GM19035 (cell line): ENCODE measurements around the gene HUWE1.

Experiments used
- ATAC-seq: cut with Tn5 transposase; IDR thresholded peaks from one replicate; pipeline ENCODE4 v1.9.1; 2021; ENCODE audit not compliant: unreplicated experiment

HUWE1 gene

DNA sequence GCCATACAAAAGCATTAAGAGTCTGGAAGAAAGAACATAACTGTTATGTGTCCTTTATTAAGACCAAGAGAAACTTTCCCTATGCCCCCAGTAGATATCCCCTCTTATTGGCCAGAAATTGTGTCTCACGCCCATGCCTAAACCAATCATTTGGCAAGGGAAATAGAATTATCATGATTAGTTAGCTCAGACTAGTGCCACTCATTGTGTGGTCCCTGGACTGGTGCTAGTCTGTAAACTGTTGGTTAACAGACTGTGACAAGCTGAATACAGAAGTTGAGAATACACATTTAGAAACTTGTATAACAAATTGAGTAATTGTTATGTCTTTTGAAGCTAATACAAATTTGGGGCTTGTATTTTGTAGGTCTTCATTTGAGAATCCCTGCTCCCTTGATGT is 8.1 kb upstream of the HUWE1 start:
- ATAC-seq, result no peak

DNA sequence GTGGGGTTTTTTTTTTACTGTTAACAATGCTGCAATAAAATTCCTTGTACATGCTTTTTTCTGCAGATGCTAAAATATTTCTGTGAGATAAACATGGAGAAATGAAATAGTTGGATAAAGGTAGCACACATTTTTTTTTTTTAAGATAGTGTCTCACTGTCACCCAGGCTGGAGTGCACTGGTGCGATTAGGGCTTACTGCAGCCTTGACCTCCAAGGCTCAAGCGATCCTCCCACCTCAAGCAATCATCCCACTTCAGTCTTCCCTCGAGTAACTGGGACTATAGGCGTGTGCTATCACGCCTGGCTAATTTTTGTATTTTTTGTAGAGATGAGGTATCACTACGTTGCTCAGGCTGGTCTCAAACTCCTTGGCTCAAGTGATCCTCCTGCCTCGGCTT is 1.8 kb upstream of the HUWE1 start:
- no peak for ATAC-seq

DNA sequence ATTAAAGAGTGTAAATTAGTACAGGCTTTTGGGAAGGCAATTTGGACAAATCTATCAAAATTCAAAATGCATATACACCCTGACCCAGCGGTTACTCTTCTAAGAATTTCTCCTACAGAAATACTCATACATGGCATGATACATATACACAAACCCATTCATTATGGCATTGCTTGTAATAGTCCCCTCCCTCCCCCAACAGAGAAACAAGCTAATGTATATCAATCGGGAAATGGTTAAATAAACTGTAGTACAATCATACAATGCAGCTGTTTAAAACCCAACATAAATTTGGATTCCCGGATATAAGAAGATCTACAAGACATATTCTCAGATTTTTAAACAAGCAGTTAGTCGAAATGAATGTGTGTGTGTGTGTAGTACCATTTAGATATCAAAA is 808 bp downstream of the HUWE1 start:
- ATAC-seq, result no peak

DNA sequence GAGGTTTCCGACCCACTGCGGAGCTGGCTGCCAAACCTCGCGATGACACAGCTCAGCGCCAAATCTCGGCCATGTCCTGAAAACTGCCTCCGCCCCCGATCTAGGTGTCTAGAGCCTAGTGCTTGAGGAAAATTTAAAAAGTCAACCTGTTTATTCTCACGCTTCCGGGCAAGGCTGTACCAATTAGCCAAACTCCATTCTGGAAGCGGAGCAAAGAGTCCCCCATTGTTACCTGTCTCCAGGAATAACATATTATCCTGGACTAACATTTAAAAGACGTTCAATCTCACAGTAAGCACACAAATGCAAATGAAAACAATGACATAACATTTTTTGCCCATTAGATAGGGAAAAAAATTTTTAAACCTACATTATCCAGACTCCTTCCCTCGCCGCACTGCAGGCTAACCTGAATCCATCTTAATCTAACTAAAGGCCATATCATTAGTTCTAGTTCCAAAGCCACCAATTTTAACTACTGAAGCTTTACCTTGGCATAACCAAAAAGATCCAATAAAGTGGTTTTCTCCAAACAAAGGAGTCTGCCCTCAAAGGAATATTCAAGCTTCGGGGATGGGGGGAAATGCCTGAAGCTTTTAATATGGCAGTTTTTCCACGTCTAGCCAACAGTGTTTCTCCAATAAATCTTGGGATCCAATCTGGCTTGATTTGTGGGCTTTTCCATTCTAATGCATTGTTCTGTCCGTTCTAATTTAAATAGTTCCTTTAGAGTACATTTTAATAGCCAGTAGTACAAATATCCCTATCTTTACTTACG is 1.9 kb downstream of the HUWE1 start:
- no peak for ATAC-seq

DNA sequence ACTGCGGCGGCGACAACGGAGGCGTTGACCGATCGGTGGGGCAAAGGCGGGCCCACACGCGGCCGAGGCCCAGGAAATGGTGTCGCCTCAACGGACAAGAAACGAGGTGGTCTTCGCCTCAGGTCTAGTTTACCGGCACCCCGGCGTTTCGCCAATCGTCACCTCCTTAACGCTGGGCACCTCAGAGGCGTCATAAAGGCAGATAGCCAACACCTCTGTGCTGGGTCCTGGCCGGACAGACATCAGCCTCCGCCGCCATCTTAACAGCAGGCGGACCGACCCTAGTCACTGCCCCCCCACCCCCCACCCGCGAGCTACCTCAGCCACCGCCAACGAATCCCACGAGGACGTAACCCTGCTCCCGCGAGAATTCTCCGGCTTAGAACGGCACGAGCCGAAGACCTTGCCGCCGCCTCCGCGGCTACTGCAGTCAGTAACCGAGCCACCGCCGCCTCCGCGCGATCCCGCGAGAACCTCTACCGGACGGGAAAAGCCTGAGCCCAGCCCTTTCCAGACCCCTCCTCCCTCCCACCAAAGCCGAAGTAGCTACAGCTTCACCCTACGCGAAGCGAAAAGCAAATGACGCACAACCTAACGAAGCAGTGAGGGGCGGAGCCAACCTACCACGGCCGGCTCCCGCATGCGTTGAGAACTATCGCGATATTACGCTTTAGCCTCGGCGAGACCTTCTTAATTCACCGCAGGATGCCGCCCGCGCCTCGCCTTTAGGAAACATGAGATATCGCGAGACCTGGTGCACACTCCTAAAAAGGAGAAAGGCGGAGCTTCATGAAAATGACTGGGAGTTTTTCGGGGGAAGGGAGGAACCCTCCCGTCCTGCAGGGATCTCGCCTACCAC is 2.7 kb downstream of the HUWE1 start:
- ATAC-seq, result peak; percentile 71

DNA sequence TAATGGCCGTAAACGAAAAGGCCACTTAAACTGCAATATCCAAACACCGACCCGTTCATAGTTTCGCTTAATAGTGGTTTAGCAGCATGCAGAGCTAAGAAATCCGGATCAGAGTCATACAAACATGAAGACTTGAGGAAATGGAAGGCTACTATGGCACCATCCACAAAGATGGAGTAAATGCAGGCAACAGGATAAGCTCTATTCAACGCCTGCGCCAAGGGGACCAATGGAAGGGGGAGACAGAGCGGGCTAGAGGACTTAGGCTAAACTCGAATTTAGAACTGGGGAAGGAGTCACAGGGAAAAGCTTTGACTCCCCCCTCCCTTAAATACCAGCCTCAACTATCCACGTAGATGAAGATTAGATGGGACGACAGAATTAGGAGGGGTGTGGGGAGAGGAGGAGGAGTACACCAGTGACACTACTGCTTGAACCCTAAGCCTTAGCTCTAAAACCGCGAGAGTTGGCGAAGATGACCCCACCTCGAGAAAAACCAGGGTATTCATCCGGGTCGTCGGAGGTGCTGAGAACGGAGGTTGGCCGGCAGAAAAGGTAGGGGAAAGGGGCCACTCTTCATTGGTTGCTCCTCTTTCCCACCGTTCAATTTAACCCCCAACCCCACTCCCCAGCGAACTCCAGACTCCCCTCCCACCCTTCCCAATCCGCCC is 3.5 kb downstream of the HUWE1 start:
- ATAC-seq, result no peak

DNA sequence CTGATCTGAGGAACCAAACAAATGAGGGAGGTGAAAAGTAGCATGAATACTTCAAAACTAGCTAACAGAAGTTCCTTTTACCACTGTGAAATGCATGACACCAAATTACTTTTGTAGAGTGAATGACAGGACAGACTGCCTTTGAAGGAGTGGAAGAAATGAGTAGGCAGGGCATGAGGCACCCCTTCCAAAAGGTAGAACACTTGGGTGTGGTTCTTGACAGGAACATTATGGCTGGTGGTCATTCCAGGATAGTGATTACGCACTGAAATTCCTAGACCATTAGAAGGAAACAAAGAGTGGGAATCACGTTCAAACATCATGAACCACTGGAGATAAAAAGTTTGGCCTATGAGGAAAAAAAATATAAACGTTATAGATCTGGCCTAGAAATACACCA is 4.9 kb downstream of the HUWE1 start:
- no peak for ATAC-seq

DNA sequence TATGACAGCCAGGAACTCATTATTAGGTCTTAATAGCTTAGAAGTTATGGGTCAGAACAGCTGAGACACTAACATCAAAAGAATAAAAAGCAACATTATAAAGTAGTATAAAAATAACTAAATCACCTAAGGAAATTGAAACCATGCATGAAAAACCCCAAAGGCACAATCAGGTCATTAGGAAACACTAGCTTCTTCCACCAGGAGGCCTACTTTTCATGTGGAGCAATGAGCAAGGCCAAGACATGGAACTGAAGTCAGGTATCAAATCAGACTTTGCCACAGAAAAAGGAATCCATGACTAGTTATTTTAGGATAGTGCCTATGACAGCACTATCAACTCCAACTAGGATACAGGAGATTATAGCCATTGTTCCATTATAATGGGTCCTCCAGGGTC is 7.9 kb downstream of the HUWE1 start:
- ATAC-seq, result no peak

DNA sequence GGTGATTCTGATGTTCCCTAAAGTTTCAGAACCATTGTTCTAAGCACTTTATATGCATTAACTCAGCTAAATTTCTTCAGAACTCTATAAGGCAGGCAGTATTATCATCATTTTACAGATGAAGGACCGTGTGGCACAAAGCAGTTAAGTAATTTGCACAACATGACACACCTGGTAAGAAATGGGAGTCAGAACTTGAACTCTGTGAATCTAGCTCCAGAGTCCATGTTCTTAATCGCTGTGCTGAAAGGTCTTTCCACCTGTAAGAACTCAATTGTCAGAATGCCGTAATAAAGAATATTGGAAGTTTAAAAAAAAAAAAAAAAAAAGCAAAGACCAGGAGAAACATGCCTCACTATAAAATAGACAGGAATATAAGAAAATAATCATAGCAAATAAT is 9.2 kb downstream of the HUWE1 start:
- ATAC-seq, result no peak

DNA sequence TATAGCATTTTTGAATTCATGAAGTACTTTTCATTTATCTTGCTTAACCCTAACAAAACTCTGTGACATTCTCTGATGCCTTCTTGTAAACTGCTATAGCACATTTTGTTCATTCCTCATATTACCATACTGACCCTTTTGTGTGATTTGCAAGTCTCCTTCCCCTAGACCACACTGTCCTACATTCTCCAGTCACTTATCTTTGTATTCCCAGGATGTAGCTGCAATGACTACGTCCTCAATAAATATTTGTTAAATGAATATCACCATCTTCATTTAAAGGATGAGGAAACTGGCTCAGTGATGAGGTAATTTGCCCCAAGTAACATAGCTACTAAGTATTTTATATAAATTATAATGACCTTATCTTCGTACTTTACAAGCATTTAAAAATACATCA is 11.9 kb downstream of the HUWE1 start:
- no peak for ATAC-seq

DNA sequence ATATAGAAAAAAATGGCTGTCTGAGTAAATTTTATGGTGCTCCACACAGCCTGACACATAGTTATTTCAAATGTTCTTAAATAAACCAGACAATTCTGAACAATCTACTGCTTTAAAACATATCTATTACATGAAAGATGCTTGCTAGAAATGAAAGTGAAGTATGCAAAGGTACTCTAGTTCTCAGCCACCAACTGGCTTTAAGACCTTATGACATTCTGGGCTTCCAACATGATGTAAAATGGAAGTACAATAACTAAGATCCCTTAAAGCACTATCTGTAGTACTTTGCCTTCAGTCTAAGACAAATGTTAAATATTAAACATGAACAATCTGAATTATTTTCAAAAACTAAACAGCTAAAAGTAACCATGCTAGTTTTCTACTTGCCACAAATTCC is 17.3 kb downstream of the HUWE1 start:
- no peak for ATAC-seq

DNA sequence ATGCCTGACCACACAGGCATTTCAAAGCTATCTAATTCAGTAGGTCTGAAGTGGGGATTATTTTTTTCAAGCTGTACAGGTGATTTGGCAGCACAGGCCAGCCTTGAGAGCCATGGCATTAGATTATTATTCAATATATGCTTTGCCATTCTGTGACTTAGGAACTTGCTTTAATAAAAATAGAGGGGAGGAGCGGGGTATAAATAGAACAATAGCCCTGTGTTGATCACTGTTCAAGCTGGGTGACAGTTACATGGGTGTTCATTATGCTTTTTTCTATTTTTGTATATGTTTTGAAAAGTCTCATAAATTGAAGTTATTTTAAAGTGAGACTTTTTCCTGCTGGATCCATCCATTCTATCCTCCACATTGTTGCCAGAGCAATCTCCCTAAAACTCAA is 20.3 kb downstream of the HUWE1 start:
- ATAC-seq, result no peak

DNA sequence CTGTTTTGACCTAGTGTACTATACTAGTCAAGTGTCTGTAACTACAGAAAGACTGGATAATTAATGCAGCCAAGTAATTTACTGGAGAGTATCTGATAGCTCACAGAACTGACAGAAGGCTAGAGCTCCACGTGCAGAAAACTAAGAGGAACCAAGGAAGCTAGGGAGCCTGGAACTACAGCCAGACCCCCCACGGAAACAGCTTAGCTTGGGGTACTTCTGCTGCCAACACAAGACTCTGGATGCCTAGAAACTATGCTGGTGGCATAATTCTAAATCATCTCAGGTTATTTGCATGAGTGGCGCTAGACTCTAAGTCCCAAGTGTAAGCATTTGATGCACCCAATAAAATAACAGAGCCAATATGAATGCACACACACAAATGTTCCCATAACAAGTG is 26.5 kb downstream of the HUWE1 start:
- no peak for ATAC-seq

DNA sequence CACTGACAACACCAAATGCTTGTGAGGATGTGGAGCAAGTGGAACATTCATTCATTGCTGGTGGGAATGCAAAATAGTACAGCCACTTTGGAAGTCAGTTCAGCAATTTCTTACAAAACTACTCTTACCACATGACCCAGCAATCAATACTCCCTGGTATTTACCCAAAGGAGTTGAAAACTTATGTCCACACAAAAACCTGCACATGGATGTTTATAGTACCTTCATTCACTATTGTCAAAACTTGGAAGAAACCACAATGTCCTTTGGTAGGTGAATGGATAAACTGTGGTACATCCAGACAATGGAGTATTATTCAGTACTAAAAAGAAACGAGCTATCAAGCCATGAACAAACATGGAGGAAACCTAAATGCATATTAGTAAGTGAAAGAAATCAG is 27.5 kb downstream of the HUWE1 start:
- ATAC-seq, result no peak

DNA sequence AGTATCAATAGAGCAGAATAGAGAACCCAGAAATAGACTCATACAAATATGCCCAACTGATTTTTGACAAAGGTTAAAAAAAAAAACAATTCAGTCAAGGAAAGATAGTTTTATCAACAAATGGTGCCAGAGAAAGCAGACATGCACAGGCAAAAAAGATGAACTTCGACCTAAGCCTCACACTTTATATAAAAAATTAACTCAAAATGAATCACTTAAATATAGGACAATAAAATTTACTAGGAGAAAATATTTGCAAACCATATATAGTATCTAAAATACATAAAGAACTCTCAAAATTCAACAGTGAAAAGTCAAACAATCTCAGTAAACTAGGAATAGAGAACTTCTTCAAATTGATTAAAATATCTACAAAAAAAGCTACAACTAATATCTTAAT is 29.7 kb downstream of the HUWE1 start:
- ATAC-seq, result no peak

DNA sequence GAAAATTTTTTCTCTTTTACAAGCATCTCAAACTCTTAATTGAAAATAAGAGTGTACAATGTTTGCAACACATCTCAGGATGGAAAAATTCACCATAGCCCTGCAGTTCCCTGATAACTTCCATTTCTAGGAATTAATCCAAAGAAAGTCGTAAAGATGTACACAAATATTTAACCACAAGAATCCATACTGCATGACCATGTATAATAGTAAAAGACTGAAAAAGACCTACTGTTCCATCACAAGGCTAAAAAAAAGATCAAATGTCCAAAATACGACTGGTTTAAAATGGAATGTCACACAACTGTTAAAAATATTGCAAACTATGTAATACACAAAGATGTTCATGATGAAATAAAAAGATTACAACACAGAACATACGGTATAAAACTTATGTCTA is 32.1 kb downstream of the HUWE1 start:
- no peak for ATAC-seq

DNA sequence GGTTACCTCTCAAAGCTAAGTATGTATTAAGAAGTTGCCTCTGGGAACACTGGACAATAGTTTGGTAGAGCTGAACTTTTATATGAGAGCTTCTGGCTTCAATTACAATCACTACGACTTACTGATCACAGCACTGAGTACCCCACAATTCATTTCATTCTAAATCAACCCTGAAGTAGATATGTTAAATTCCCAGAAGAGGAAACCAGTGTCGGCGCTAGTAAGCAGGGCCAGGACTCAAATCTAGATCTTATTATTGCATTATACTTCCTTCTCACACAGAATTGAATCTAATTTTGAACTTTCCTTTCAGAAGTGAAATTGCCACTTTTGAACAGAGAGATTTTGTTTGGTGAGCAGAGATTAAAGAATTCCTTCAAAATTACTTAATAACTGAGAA is 41.8 kb downstream of the HUWE1 start:
- ATAC-seq, result no peak

DNA sequence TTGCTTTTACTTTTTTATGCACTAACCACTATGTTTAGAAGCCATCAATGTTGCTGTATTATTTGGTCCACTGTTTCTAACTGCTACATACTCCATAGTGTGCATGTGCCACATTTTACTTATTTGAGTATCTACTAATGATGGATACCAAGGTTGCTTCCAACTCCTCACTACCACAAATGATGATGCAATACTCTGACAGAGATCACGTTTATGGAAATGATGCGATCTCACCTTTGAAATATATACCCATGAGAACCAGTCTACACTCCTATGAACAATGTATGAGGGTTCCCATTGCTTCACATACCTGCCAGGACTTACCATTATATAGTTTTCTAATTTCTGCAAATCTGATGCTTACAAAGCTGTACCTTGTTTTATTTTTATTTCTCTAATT is 44.2 kb downstream of the HUWE1 start:
- ATAC-seq, result no peak

DNA sequence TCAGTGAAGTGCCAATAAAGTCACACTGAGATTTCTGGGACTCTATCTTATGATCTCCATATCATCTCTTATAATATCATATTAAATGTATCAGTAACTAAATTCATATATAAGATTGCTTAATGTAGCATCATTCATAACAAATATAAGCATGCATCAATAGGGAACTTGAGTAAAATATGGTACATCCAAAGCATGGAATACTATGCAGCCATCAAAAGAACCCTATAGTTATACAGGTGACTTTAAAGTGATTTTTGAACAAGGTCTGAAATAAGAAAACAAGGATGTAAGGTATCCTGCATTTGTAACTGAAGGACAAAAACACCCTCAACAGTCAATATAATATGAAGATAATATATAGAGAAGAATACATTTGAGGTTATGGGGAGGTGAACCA is 47.3 kb downstream of the HUWE1 start:
- no peak for ATAC-seq

DNA sequence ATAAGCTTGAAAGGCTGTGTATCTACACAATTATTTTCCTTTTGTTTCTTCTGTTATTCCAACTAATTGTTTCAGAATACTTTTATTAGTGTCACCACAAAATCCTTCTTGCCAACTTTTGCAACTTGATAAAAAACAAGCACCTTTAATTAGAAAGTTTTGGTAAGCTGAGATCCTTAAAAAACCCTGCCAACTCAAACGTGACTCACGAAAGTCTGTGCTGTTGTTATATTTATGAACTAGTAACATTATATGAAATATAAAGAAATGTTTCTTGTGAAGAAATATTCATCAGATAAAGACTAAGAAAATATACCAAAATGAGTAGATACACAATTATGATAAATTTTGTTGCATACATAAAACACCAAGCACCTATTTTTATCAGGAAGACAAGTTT is 49.0 kb downstream of the HUWE1 start:
- ATAC-seq, result no peak

DNA sequence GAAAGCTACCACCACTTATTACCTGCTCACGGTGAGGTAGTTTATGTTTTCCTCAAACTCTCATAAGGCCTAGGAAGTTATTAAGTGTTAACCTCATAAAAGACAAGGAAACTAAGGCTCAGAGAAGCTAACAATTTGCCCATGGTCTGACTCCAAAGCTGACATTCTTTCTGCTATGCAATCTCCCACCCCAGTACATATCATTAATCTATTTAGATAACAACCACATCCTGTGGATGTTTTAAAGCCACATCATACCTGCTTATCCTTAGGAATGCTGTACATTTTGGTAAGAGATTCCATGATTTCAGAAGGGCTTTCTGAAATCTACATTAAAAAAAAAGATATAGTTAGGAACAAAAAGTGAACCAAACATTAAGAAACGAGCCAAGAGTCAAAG is 55.4 kb downstream of the HUWE1 start:
- ATAC-seq, result no peak

DNA sequence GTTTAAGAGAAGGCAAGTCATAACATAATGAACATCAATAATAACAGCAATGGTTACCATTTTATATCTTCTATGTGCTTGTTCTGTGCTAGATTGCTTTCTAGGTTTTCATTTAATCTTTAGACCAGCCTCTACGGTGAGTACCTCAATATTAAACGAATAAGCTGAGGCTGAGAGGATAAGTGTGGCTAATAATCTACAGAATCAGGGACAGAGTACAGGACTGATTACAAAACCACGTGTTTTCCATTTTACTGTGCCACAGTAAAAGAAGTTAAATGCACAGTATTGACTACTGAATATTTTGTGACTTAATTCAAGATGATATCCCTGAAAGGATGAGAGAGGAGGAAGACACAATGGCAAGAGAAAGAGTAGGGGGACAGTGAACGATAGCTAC is 56.3 kb downstream of the HUWE1 start:
- ATAC-seq, result no peak
